Left ventricle myocardium superior (tissue), 1 donor: Measurements from ENCODE around the gene POLN. TPM values are rescaled to one million over a fixed set of nuclear protein-coding genes. Genes with fewer than 3 reads are reported as not detected.

Experiments used
- ATAC-seq: fragments of 200-7000 bp; cut with Tn5 transposase; one replicate; pipeline ENCODE4 v1.9.1; 2020; ENCODE audit warnings: mild to moderate bottlenecking, moderate library complexity
- DNase-seq: peaks from one replicate; pipeline ENCODE4 v3.0.0-alpha.2; 2020
- intact Hi-C: fragments of 100-400 bp; cut with micrococcal nuclease; formaldehyde crosslinking; loops from one replicate; pipeline ENCODE4 v1.11.0; 2022
- total RNA-seq: library from RNA; stranded (reverse); fragmentation: NEBNext Ultra II Directional; extraction: Animal tissue kit (Norgen Biotek cat#: 25700); gene quantifications from one replicate; pipeline ENCODE4 v1.2.1, GENCODE V29; 2021
- donor health status: DM: no; HTN: yes; CAD: no; lungs with severe emphysema.

POLN gene
- total RNA-seq, 1 donor from 2014 or later = 1.9 TPM

DNA sequence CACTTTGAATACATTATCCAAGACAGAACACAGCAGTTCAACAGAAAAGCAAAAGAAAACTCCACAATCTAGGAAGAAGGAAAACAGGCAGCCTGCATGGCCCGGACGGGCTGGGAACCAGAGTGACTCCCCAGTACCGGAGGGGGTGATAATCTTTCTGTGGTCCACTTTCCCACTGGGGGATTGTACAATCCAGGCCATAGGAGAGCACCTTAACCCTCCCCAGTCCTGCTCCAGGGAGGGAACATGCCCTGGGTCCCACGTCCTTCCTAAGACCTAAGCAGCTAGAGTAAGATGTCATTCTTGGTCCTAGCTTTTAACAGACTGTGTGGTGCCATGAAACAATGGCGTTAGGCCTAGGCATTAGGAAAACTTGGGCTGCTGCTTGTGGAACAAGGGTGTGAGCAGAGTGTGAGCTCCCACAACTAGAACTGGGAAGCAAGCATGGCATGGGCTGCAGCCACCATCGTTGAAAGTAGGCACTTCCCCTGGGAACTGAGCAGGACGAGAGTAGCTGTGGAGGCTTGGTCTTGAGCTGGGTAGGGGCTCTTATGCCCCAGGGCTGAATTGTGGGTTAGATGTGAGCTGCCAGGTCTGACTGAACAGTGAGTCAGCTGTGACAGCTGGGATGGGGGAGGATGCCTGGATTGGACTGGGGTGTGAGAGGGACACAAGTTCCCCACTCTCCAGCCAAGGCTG lies 140.4 kb downstream of the POLN start:
- DNase-seq (no peak), ATAC-seq (no peak)
- intact Hi-C loops = no loop called here

GRCh38 chr4:2096073-2096609 lies 145.8 kb downstream of the POLN start:
- ATAC-seq (no peak), DNase-seq (no peak)
- intact Hi-C loops = no loop called here

GRCh38 chr4:2095236-2096072 lies 146.5 kb downstream of the POLN start:
- DNase-seq (no peak), ATAC-seq (no peak)
- intact Hi-C loops = no loop called here

DNA sequence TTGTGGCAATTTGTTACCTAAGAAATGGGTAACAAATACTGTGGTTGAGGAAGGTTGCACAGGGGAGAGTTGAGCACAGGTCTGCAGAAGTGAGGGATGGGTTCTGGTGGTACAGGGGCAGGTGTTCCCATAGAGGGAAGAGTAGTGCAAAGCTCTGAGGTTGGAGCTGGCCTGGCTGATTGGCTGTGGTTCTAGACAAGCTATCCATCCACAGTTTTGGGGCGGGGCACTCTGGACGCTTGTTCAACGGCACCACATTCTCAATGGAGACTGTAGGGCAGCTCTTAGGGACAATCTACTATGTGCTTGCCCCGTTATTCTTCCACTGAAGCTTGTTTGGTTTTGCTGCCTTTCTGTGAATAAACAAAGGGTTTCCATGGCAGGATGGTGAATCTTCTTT lies 147.4 kb downstream of the POLN start:
- ATAC-seq (no peak), DNase-seq (no peak)
- intact Hi-C loops = no loop called here

- DNase-seq = no peak
- ATAC-seq = no peak
Measured at GRCh38 chr4:2093265-2093664, 148.7 kb downstream of the POLN start.

DNA sequence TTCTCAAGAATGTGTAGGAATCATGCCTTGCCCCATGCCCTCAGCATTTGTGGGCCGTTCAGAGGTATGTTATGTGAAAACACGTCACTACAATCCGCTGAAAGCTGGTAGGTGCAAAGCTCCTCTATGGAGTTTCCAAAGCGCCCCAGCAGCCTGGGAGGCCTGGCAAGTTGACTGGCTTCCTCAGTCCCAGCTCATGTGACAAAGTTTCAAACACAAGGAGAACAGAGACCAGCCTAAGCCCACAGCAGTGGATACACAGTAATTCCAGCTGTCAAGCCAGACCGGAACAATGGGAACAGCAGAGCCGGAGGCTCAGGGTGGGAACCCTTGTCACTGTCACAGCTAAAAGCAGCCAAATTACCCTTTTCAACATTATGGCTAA lies 149.3 kb downstream of the POLN start:
- ATAC-seq (no peak), DNase-seq (no peak)
- intact Hi-C loops = no loop called here

More at GRCh38 chr4:2093265-2093664, 148.7 kb downstream of the POLN start:
- intact Hi-C loops = no loop called here

DNA sequence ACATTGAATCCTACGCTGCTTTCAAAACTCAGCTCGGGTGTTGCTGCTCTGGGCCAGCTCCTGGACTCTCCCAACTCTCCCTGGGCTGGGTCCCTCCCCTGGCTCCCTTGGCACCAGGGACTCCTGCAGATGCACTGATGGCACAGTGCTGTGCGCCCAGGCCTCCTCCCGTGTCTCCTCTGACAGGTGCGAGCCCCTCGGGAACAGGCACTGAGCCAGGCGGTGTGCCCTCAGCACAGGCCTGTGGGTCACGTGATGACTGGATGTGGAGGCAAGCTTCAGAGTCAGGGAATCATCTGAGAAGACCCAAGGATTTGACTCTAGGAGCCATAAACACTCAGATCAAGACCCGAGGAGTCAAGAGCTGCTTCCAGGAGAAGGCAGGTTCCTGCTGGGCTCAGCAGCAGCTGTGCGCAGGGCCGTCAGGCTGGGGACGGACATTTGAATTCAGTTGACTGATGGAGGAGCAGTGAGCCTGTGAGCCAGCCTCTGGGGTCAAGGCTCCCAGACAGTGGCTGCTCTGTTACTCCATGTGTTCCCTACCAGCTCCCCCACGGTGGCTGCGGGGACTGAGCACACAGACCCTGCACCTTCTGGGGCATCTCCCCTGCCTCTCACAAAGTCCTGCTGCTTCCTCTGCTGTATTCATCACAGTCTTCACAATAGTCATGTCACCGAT lies 149.8 kb downstream of the POLN start:
- no peak for DNase-seq
- intact Hi-C loops = no loop called here
- no peak for ATAC-seq

- DNase-seq (no peak), ATAC-seq (no peak)
- intact Hi-C loops = no loop called here
Measured at GRCh38 chr4:2090642-2091041, 151.3 kb downstream of the POLN start.

- DNase-seq (no peak), ATAC-seq (no peak)
- intact Hi-C loops = no loop called here
Measured at GRCh38 chr4:2089222-2089621, 152.7 kb downstream of the POLN start.

GRCh38 chr4:2087170-2087569 lies 154.8 kb downstream of the POLN start:
- DNase-seq = no peak
- ATAC-seq = no peak
- intact Hi-C loops = no loop called here

GRCh38 chr4:2085496-2085901 lies 156.4 kb downstream of the POLN start:
- ATAC-seq (no peak), DNase-seq (no peak)
- intact Hi-C loops = no loop called here

DNA sequence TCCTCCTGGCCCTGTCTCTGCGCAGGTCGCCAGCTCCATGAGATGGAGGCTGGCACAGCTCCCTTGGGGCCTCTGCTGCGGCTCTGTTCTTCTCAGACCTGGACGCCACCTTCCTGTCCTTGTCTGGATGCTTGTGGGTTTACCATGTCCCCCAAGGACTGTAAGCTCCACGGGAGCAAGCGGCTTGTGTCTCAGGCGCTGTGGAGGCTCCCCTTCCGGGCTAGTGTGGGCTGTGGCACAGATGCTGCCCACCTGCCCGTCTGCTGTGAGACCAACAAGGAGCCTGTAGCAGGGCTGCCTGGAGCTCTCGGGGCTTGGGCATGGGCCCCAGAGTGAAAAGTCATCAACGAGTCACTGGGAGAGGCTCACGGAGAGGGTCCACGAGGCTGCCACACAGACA lies 157.6 kb downstream of the POLN start:
- DNase-seq = no peak
- ATAC-seq = no peak
- intact Hi-C loops = no loop called here

DNA sequence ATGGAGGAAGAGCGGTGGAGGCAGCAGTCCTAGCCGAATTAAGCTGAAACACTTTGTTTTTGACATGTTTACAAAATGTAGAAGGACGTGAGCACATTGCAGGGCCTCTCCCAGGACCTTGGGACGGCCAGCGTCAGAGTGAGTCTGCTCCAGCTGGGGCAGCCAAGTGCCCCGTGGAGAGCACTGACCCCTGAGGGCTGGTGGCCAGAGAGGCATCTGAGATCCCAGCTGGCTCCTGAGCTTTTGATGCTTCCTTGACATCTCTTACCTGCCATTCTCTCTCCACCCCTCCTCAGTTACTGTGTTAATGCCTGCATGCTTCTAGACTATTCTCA lies 158.1 kb downstream of the POLN start:
- intact Hi-C loops = no loop called here
- ATAC-seq = no peak
- DNase-seq = no peak

- intact Hi-C loops = no loop called here
- ATAC-seq = no peak
- no peak for DNase-seq
Measured at GRCh38 chr4:2083116-2083825, 158.7 kb downstream of the POLN start.

- DNase-seq (no peak), ATAC-seq (no peak)
- intact Hi-C loops = no loop called here
Measured at GRCh38 chr4:2082627-2083026, 159.3 kb downstream of the POLN start.

- no peak for DNase-seq
- no peak for ATAC-seq
- intact Hi-C loops = no loop called here
Measured at GRCh38 chr4:2082118-2082517, 159.8 kb downstream of the POLN start.

- DNase-seq (no peak), ATAC-seq (no peak)
- intact Hi-C loops = no loop called here
Measured at GRCh38 chr4:2081540-2081939, 160.4 kb downstream of the POLN start.

- peak; percentile 33 for ATAC-seq
- intact Hi-C loops = no loop called here
Measured at GRCh38 chr4:2080429-2081300, 161.3 kb downstream of the POLN start.

GRCh38 chr4:2079926-2080325 lies 162.0 kb downstream of the POLN start:
- intact Hi-C loops = no loop called here
- no peak for DNase-seq

More at GRCh38 chr4:2080429-2081300, 161.3 kb downstream of the POLN start:
- DNase-seq = no peak

More at GRCh38 chr4:2079926-2080325, 162.0 kb downstream of the POLN start:
- ATAC-seq = no peak
